ENCODE results near the gene IL19. TPM values are rescaled to one million over a fixed set of nuclear protein-coding genes. Genes with fewer than 3 reads are reported as not detected.

Gene IL19
- total and polyA plus RNA-seq, 2 of the 13 experiments (the other 11 are each of a cell fraction or from before 2014, with no cell fraction given), result not detected

DNA sequence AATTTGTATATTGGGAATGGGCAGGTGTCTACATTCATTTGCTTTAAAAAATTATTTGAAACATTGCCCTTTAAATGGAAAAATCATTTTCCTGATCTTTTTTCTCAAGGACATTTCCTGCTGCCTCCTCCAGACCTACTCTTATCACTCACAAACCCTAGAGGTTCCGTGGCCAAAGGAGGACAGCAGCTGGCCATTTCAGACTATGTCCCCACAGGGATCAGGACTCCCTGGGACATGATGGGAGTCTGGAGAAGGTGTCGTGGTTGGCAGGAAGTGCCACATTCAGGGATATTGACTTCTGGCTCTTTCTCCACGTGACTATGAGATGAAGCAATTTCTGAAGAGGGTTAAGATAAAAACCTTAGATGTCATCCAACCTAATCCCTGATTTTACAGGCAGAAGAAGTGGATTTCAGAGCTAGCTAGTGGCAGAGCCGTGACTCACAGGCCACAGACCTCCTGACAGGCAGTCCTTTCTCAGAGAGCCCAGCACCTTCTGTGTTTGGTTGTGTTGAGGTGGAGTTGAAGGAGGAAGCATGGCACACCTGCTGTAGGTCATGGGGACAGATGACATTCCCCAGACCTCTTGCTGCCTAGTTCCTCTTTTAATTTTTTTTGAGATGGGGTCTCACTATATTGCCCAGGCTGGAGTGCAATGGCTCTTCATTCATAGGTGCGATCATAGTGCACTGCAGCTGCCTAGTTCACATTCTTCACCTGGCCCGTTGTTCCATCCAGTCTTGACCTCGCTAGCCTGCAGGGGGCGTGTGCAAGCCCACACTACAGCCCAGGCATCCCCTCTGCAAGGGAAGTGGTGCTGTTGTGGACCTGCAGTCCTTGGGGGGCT is 27.2 kb downstream of the IL19 start:
- H3K79me2 ChIP-seq (ENCODE audit: insufficient read depth, low read length), result no peaks in the 10 kb centered on the region
- peak; percentile 44 for TF ChIP-seq XRCC5 (optimal IDR thresholded peaks at IDR 0.05; ENCODE audit: low read length)
- peak; percentile 88 for TF ChIP-seq ZNF121 (CRISPR knock-in tag; IDR thresholded peaks at IDR 0.05)
- TF ChIP-seq ZNF616 (CRISPR knock-in tag; IDR thresholded peaks at IDR 0.05; ENCODE audit: low read depth), result no peak
- TF ChIP-seq, protein P1, sequence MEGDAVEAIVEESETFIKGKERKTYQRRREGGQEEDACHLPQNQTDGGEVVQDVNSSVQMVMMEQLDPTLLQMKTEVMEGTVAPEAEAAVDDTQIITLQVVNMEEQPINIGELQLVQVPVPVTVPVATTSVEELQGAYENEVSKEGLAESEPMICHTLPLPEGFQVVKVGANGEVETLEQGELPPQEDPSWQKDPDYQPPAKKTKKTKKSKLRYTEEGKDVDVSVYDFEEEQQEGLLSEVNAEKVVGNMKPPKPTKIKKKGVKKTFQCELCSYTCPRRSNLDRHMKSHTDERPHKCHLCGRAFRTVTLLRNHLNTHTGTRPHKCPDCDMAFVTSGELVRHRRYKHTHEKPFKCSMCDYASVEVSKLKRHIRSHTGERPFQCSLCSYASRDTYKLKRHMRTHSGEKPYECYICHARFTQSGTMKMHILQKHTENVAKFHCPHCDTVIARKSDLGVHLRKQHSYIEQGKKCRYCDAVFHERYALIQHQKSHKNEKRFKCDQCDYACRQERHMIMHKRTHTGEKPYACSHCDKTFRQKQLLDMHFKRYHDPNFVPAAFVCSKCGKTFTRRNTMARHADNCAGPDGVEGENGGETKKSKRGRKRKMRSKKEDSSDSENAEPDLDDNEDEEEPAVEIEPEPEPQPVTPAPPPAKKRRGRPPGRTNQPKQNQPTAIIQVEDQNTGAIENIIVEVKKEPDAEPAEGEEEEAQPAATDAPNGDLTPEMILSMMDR (CRISPR knock-in tag; IDR thresholded peaks at IDR 0.05), result peak; percentile 67
- TF ChIP-seq STAG1 (CRISPR knock-in tag; IDR thresholded peaks at IDR 0.05), result 0 out of 2 replicates have a peak, but pooled peaks have one; percentile 15
- TF ChIP-seq, protein P2, sequence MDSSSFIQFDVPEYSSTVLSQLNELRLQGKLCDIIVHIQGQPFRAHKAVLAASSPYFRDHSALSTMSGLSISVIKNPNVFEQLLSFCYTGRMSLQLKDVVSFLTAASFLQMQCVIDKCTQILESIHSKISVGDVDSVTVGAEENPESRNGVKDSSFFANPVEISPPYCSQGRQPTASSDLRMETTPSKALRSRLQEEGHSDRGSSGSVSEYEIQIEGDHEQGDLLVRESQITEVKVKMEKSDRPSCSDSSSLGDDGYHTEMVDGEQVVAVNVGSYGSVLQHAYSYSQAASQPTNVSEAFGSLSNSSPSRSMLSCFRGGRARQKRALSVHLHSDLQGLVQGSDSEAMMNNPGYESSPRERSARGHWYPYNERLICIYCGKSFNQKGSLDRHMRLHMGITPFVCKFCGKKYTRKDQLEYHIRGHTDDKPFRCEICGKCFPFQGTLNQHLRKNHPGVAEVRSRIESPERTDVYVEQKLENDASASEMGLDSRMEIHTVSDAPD (CRISPR knock-in tag; IDR thresholded peaks at IDR 0.05), result no peak
- TF ChIP-seq ATF1 (CRISPR knock-in tag; IDR thresholded peaks at IDR 0.05), result no peak
- ChIA-PET POLR2A (no interaction called here), CTCF (ENCODE audit: low intra/inter-chr PET ratio, low total read pairs) (interaction anchor here (1.3 kb wide), 1 partner anchor 114 kb away, joined by 4 read pairs; no protein-coding TSS in a partner anchor)
- no peak for DNase-seq (ENCODE audit: low spot score)
- in situ Hi-C loops (cut with HindIII; ENCODE audit: extremely low pct_ligation_motif_present, low pct_unique_long_range_greater_than_20kb) (no loop called here), intact Hi-C loops (cut with micrococcal nuclease; ENCODE audit: unreplicated experiment) (no loop called here)
- no peak overlapping the region for H3K27ac ChIP-seq (ENCODE audit: extremely low read length, insufficient read depth, low read length)
- H2AFZ ChIP-seq (ENCODE audit: low read length), result no peak overlapping the region
- ATAC-seq, result peak; percentile 83
- BruUV-seq (replicated peaks), result no TSS peak
- no peaks in the 10 kb centered on the region for H3K4me1 ChIP-seq (ENCODE audit: insufficient read depth, low read length)
- no peak overlapping the region for H3K9ac ChIP-seq (ENCODE audit: insufficient read depth, low read depth, low read length)
- H3K4me3 ChIP-seq (replicated peaks in 1 of 3; ENCODE audit: insufficient read depth in 1 of 3, low read depth in 2 of 3, low read length in 3 of 3), result no peak overlapping the region
- no peak overlapping the region for H3K4me2 ChIP-seq (ENCODE audit: low read depth, low read length)
- H3K9me3 ChIP-seq (ENCODE audit: low read length), result no peaks in the 10 kb centered on the region
- H3K27me3 ChIP-seq (ENCODE audit: control insufficient read depth in 1 of 2, insufficient read depth in 2 of 2, low read length in 2 of 2), result no peaks in the 10 kb centered on the region; a peak in 1 of 5 replicates
- under 1% methylated on average over 8 of the region's 8 CpGs for WGBS (ENCODE audit: low lambda C conversion rate)
- no peaks in the 10 kb centered on the region for H3K36me3 ChIP-seq (replicated peaks in 1 of 2; ENCODE audit: control insufficient read depth in 1 of 2, insufficient read depth in 2 of 2, low read length in 2 of 2)
- H4K20me1 ChIP-seq (ENCODE audit: insufficient read depth, low read length), result no peaks in the 10 kb centered on the region
- no peak for FAIRE-seq
